ENCODE data around the gene SYNE3.

DNA sequence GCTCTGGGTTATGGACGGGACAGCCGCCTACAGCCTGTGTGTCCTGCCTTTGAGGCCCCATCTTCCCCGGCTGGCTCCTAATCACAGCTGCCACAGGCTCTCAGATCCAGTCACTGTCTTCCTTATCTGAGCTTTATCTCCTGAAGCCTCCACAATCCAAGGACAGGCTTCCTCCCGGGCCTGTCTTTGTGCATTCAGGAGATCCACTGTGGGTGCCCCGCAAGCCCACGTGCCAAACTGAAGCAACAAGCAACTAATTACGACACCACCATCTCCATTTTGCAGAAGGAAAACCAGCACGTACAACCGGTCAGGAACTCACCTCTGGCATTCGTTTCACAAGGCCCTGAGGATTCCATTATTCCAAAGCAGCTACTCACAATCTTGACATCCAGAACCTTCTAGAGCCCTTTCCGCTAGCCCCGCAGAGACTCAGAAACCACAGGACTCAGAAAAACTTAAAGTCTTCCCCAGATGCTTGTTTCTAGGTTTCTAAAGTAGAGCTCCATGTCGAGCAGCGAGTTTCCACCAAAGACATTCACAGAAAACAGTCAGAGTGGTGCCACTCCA lies 14.0 kb downstream of the SYNE3 start:
- TF ChIP-seq KDM5A (IDR thresholded peaks at IDR 0.05; ENCODE audit: low read length) (no peak), CTCF (IDR thresholded peaks at IDR 0.05; ENCODE audit: control extremely low read depth in 1 of 3, insufficient read depth in 1 of 3, low read depth in 1 of 3, low read length in 3 of 3) (no peak), EZH2 (IDR thresholded peaks at IDR 0.05; ENCODE audit: low read depth, low read length, severe bottlenecking) (no peak), CEBPB (IDR thresholded peaks at IDR 0.05; ENCODE audit: low read depth, low read length) (no peak), POLR2AphosphoS5 (IDR thresholded peaks at IDR 0.05; ENCODE audit: low read depth, low read length) (no peak)
- TF ChIP-seq, protein P1, sequence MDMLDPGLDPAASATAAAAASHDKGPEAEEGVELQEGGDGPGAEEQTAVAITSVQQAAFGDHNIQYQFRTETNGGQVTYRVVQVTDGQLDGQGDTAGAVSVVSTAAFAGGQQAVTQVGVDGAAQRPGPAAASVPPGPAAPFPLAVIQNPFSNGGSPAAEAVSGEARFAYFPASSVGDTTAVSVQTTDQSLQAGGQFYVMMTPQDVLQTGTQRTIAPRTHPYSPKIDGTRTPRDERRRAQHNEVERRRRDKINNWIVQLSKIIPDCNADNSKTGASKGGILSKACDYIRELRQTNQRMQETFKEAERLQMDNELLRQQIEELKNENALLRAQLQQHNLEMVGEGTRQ (IDR thresholded peaks at IDR 0.05; ENCODE audit: low read length) = no peak

Data from H1 (cell line).